NT2/D1 (cell line): ENCODE results near the gene ENTHD1.

Experiments
- DNase-seq: peaks from one replicate; pipeline ENCODE4 v3.0.0-alpha.2; 2011; ENCODE audit warnings: low read depth, low spot score
- H3K27me3 ChIP-seq: 2 replicates; pipeline ENCODE4 v1.6.0; 2011; ENCODE audit warnings: mild to moderate bottlenecking; ENCODE audit not compliant: insufficient read length, insufficient read depth
- H3K36me3 ChIP-seq: 2 replicates; pipeline ENCODE4 v1.6.1; 2011; ENCODE audit warnings: mild to moderate bottlenecking, low read length, mixed read lengths; ENCODE audit not compliant: insufficient read depth, insufficient read length
- H3K4me1 ChIP-seq: 2 replicates; pipeline ENCODE4 v1.5.1; 2011; ENCODE audit not compliant: insufficient read depth, insufficient read length
- H3K4me3 ChIP-seq: 2 replicates; pipeline ENCODE4 v1.5.1; 2011; ENCODE audit warnings: low read depth; ENCODE audit not compliant: insufficient read length
- H3K9ac ChIP-seq: 2 replicates; pipeline ENCODE4 v1.6.0; 2011; ENCODE audit warnings: low read depth; ENCODE audit not compliant: insufficient read length
- H3K9me3 ChIP-seq: 2 replicates; pipeline ENCODE4 v1.5.1; 2011; ENCODE audit warnings: mild to moderate bottlenecking, low read length; ENCODE audit not compliant: insufficient read depth
- SUZ12 ChIP-seq: IDR thresholded peaks from 2 replicates; pipeline ENCODE4 v1.6.1; 2011; ENCODE audit not compliant: insufficient read length, insufficient read depth; ENCODE audit errors: extremely low read depth
- YY1 ChIP-seq: IDR thresholded peaks from 2 replicates; pipeline ENCODE4 v1.6.1; 2011; ENCODE audit not compliant: insufficient read length, insufficient read depth
- ZNF274 ChIP-seq: IDR thresholded peaks from 2 replicates; pipeline ENCODE4 v1.6.1; 2011; ENCODE audit warnings: mild to moderate bottlenecking, low read depth, low read length

ENTHD1 gene

GRCh38 chr22:39722501-39722900 is 171.1 kb downstream of the ENTHD1 start:
- Histone ChIP-seq H3K27me3 (peaks cover 16% of the 10 kb centered on the region), H3K4me1 (peaks cover 5% of the 10 kb centered on the region)

GRCh38 chr22:39722032-39722325 is 171.6 kb downstream of the ENTHD1 start:
- TF ChIP-seq SUZ12 (no peak), ZNF274 (no peak), YY1 (no peak)
- H3K9me3 ChIP-seq: no peaks in the 10 kb centered on the region
- H3K4me1 ChIP-seq: peaks cover 5% of the 10 kb centered on the region
- no peaks in the 10 kb centered on the region for H3K36me3 ChIP-seq
- H3K4me3 ChIP-seq: no peak overlapping the region
- H3K9ac ChIP-seq: no peak overlapping the region
- DNase-seq: no peak
- H3K27me3 ChIP-seq: peaks cover 11% of the 10 kb centered on the region

More at GRCh38 chr22:39722501-39722900, 171.1 kb downstream of the ENTHD1 start:
- no peak for TF ChIP-seq SUZ12
- TF ChIP-seq ZNF274: no peak
- no peaks in the 10 kb centered on the region for H3K9me3 ChIP-seq
- no peak for DNase-seq
- no peak overlapping the region for H3K9ac ChIP-seq
- no peak overlapping the region for H3K4me3 ChIP-seq
- no peaks in the 10 kb centered on the region for H3K36me3 ChIP-seq

GRCh38 chr22:39721206-39722031 is 172.1 kb downstream of the ENTHD1 start:
- Histone ChIP-seq H3K4me1 (peaks cover 5% of the 10 kb centered on the region), H3K27me3 (peaks cover 6% of the 10 kb centered on the region), H3K36me3 (no peaks in the 10 kb centered on the region), H3K4me3 (no peak overlapping the region), H3K9me3 (no peaks in the 10 kb centered on the region), H3K9ac (no peak overlapping the region)
- TF ChIP-seq SUZ12: no peak
- no peak for TF ChIP-seq YY1
- no peak for TF ChIP-seq ZNF274
- DNase-seq: no peak

GRCh38 chr22:39719559-39720450 is 173.8 kb downstream of the ENTHD1 start:
- Histone ChIP-seq H3K9ac (no peak overlapping the region), H3K4me3 (no peak overlapping the region), H3K4me1 (peaks cover 5% of the 10 kb centered on the region), H3K27me3 (no peaks in the 10 kb centered on the region), H3K9me3 (no peaks in the 10 kb centered on the region), H3K36me3 (no peaks in the 10 kb centered on the region)
- no peak for TF ChIP-seq SUZ12
- TF ChIP-seq YY1: no peak
- no peak for TF ChIP-seq ZNF274
- DNase-seq: no peak

GRCh38 chr22:39718921-39719475 is 174.6 kb downstream of the ENTHD1 start:
- Histone ChIP-seq H3K27me3 (no peaks in the 10 kb centered on the region), H3K9me3 (no peaks in the 10 kb centered on the region), H3K9ac (no peak overlapping the region), H3K36me3 (no peaks in the 10 kb centered on the region), H3K4me1 (peaks cover 5% of the 10 kb centered on the region), H3K4me3 (no peak overlapping the region)
- no peak for TF ChIP-seq ZNF274
- no peak for DNase-seq

- no peak for TF ChIP-seq YY1
- TF ChIP-seq SUZ12: no peak
- no peak for TF ChIP-seq ZNF274
- Histone ChIP-seq H3K4me1 (peaks cover 5% of the 10 kb centered on the region), H3K27me3 (no peaks in the 10 kb centered on the region), H3K4me3 (no peak overlapping the region), H3K36me3 (no peaks in the 10 kb centered on the region), H3K9ac (no peak overlapping the region), H3K9me3 (no peaks in the 10 kb centered on the region)
- DNase-seq: no peak
Observed at GRCh38 chr22:39718206-39718605, 175.4 kb downstream of the ENTHD1 start.

- no peaks in the 10 kb centered on the region for H3K27me3 ChIP-seq
- no peaks in the 10 kb centered on the region for H3K36me3 ChIP-seq
- no peak overlapping the region for H3K9ac ChIP-seq
- no peaks in the 10 kb centered on the region for H3K9me3 ChIP-seq
- no peak for TF ChIP-seq YY1
- TF ChIP-seq ZNF274: no peak
- TF ChIP-seq SUZ12: no peak
- no peak for DNase-seq
- H3K4me1 ChIP-seq: peaks cover 10% of the 10 kb centered on the region
- H3K4me3 ChIP-seq: no peak overlapping the region
Observed at GRCh38 chr22:39717099-39717498, 176.5 kb downstream of the ENTHD1 start.
